Measurements from ENCODE around the gene KCNMB2.

DNA sequence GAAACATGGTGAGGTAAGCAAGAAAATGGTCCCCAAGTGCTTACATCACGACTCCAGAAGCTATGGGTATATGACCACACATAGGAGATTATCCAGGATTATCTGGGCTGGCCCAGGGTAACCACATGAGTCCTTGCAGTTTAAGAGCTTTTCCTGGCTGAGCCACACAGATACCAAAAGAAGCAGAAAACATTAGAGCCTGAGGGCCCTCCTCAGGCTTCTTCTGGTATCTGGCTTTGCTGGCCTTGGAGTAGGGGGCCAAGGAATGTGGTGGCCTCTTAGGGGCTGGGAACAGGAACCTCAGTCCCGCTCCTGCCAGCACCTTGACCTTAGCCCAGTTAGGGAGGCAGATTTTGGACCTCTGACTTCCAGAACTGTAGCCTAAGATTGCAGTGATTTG lies 259.1 kb downstream of the KCNMB2 start:
- TF ChIP-seq, protein P1, sequence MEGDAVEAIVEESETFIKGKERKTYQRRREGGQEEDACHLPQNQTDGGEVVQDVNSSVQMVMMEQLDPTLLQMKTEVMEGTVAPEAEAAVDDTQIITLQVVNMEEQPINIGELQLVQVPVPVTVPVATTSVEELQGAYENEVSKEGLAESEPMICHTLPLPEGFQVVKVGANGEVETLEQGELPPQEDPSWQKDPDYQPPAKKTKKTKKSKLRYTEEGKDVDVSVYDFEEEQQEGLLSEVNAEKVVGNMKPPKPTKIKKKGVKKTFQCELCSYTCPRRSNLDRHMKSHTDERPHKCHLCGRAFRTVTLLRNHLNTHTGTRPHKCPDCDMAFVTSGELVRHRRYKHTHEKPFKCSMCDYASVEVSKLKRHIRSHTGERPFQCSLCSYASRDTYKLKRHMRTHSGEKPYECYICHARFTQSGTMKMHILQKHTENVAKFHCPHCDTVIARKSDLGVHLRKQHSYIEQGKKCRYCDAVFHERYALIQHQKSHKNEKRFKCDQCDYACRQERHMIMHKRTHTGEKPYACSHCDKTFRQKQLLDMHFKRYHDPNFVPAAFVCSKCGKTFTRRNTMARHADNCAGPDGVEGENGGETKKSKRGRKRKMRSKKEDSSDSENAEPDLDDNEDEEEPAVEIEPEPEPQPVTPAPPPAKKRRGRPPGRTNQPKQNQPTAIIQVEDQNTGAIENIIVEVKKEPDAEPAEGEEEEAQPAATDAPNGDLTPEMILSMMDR (optimal IDR thresholded peaks at IDR 0.05 in 1 of 3, IDR thresholded peaks at IDR 0.05 in 1 of 3, conservative IDR thresholded peaks at IDR 0.05 in 1 of 3; ENCODE audit: extremely low read depth in 1 of 3, insufficient read depth in 2 of 3, low read length in 3 of 3), result no peak
- no peak for TF ChIP-seq EZH2 (IDR thresholded peaks at IDR 0.05; ENCODE audit: low read length)

Measured in keratinocyte (primary cell).